NCI-H1105 (cell line): ENCODE results near the gene MEDAG.

Source experiments
- DNase-seq: peaks from one replicate; lab custom pipeline; 2025; lab: John Stamatoyannopoulos, UW

The MEDAG gene

GRCh38 chr13:30872685-30873461, 33.2 kb upstream of the MEDAG start:
- no peak for DNase-seq

GRCh38 chr13:30873499-30873898, 32.6 kb upstream of the MEDAG start:
- no peak for DNase-seq

- DNase-seq, result no peak
These were observed 32.0 kb upstream of the MEDAG start for GRCh38 chr13:30874111-30874510.

GRCh38 chr13:30874561-30874960, 31.5 kb upstream of the MEDAG start:
- no peak for DNase-seq

GRCh38 chr13:30877335-30877734, 28.7 kb upstream of the MEDAG start:
- no peak for DNase-seq

GRCh38 chr13:30880151-30880855, 25.8 kb upstream of the MEDAG start:
- no peak for DNase-seq

- no peak for DNase-seq
These were observed 25.3 kb upstream of the MEDAG start for GRCh38 chr13:30880856-30881155.

GRCh38 chr13:30881191-30881651, 24.9 kb upstream of the MEDAG start:
- no peak for DNase-seq

GRCh38 chr13:30882026-30882850, 23.8 kb upstream of the MEDAG start:
- no peak for DNase-seq

GRCh38 chr13:30882996-30883766, 22.9 kb upstream of the MEDAG start:
- no peak for DNase-seq

GRCh38 chr13:30884543-30884942, 21.5 kb upstream of the MEDAG start:
- no peak for DNase-seq

- no peak for DNase-seq
These were observed 16.8 kb upstream of the MEDAG start for GRCh38 chr13:30889196-30889690.

- DNase-seq, result no peak
These were observed 13.1 kb upstream of the MEDAG start for GRCh38 chr13:30892966-30893365.

GRCh38 chr13:30895773-30896172, 10.3 kb upstream of the MEDAG start:
- no peak for DNase-seq

- DNase-seq, result no peak
These were observed 8.0 kb upstream of the MEDAG start for GRCh38 chr13:30898070-30898469.

- DNase-seq, result no peak
These were observed 7.3 kb upstream of the MEDAG start for GRCh38 chr13:30898678-30899241.

- DNase-seq, result no peak
These were observed 5.6 kb upstream of the MEDAG start for GRCh38 chr13:30900436-30900835.

- no peak for DNase-seq
These were observed 4.9 kb upstream of the MEDAG start for GRCh38 chr13:30900952-30901749.

GRCh38 chr13:30904043-30904442, 2.0 kb upstream of the MEDAG start:
- DNase-seq, result no peak

- DNase-seq, result no peak
These were observed 460 bp downstream of the MEDAG start for GRCh38 chr13:30906411-30907051.
